ENCODE data around the gene SNRPD1. TPM values are rescaled to one million over a fixed set of nuclear protein-coding genes. Genes with fewer than 3 reads are reported as not detected.
A peak's percentile ranks its signal among the peaks of the same experiment; 100 is the strongest.
"Not testable (repeated sequence)": the region's sequence is repeated elsewhere in the genome, so short reads cannot be mapped to it uniquely, and the experiment has no call there.

Gene SNRPD1
- total and polyA plus RNA-seq, 2 experiments from 2014 or later, result 15.5 to 123 TPM

GRCh38 chr18:21604671-21605070 lies 7.4 kb upstream of the SNRPD1 start:
- 65% methylated on average over 2 of the region's 2 CpGs for WGBS (ENCODE audit: low lambda C conversion rate, missing lambda C conversion rate)
- Histone ChIP-seq H3K79me2 (peaks cover 1% of the 10 kb centered on the region), H3K36me3 (replicated peaks; ENCODE audit: insufficient read depth, low read depth) (no peaks in the 10 kb centered on the region), H3K9me3 (ENCODE audit: low read depth) (no peaks in the 10 kb centered on the region), H3K27me3 (no peaks in the 10 kb centered on the region), H3K27ac (peak overlapping the region; percentile 1), H3K4me3 (no peak overlapping the region), H3K9me2 (replicated peaks; ENCODE audit: insufficient read depth) (no peaks in the 10 kb centered on the region), H3K4me1 (ENCODE audit: insufficient read depth) (no peaks in the 10 kb centered on the region), H2AFZ (no peak overlapping the region), H4K20me1 (ENCODE audit: insufficient read depth, poor library complexity, severe bottlenecking) (no peaks in the 10 kb centered on the region), H3K4me2 (no peak overlapping the region)
- no peak for DNase-seq (ENCODE audit: low spot score)
- no peak for TF ChIP-seq EZH2 (IDR thresholded peaks at IDR 0.05; ENCODE audit: borderline replicate concordance)

- DNase-seq (ENCODE audit: low spot score), result no peak
- H3K4me2 ChIP-seq, result no peak overlapping the region
Observed at GRCh38 chr18:21605213-21605612, 6.9 kb upstream of the SNRPD1 start.

GRCh38 chr18:21611401-21612124 lies 551 bp upstream of the SNRPD1 start:
- H4K20me1 ChIP-seq (ENCODE audit: insufficient read depth, poor library complexity, severe bottlenecking); H3K27me3 ChIP-seq; H3K27ac ChIP-seq; H3K4me1 ChIP-seq (ENCODE audit: insufficient read depth); H3K4me3 ChIP-seq; DNase-seq (ENCODE audit: low spot score); H3K36me3 ChIP-seq (replicated peaks; ENCODE audit: insufficient read depth, low read depth); H3K9me2 ChIP-seq (replicated peaks; ENCODE audit: insufficient read depth); H3K9me3 ChIP-seq (ENCODE audit: low read depth): not testable (repeated sequence)
- 74% methylated on average over 30 of the region's 30 CpGs for WGBS (ENCODE audit: low lambda C conversion rate, missing lambda C conversion rate)
- Histone ChIP-seq H3K4me2 (peak overlapping the region; percentile 67), H3K79me2 (peaks cover 42% of the 10 kb centered on the region), H2AFZ (peak overlapping the region; percentile 76)

More at GRCh38 chr18:21605213-21605612, 6.9 kb upstream of the SNRPD1 start:
- H3K27me3 ChIP-seq, result no peaks in the 10 kb centered on the region
- H2AFZ ChIP-seq, result no peak overlapping the region
- TF ChIP-seq CTCF (IDR thresholded peaks at IDR 0.05; ENCODE audit: poor library complexity) (no peak), EZH2 (IDR thresholded peaks at IDR 0.05; ENCODE audit: borderline replicate concordance) (no peak), EZH2phosphoT487 (IDR thresholded peaks at IDR 0.05; ENCODE audit: low read depth, severe bottlenecking, unreplicated experiment) (no peak)
- no peaks in the 10 kb centered on the region for H3K36me3 ChIP-seq (replicated peaks; ENCODE audit: insufficient read depth, low read depth)
- no peaks in the 10 kb centered on the region for H3K9me2 ChIP-seq (replicated peaks; ENCODE audit: insufficient read depth)
- no peaks in the 10 kb centered on the region for H4K20me1 ChIP-seq (ENCODE audit: insufficient read depth, poor library complexity, severe bottlenecking)
- H3K4me1 ChIP-seq (ENCODE audit: insufficient read depth), result no peaks in the 10 kb centered on the region
- H3K4me3 ChIP-seq, result no peak overlapping the region
- H3K79me2 ChIP-seq, result no peaks in the 10 kb centered on the region
- H3K27ac ChIP-seq, result no peak overlapping the region
- H3K9me3 ChIP-seq (ENCODE audit: low read depth), result no peaks in the 10 kb centered on the region

GRCh38 chr18:21621640-21622039 lies 9.5 kb downstream of the SNRPD1 start:
- H3K27ac ChIP-seq; H3K4me3 ChIP-seq; H3K27me3 ChIP-seq; H3K9me3 ChIP-seq (ENCODE audit: low read depth); H3K4me1 ChIP-seq (ENCODE audit: insufficient read depth); H3K36me3 ChIP-seq (replicated peaks; ENCODE audit: insufficient read depth, low read depth); H2AFZ ChIP-seq; DNase-seq (ENCODE audit: low spot score); H3K4me2 ChIP-seq; H3K9me2 ChIP-seq (replicated peaks; ENCODE audit: insufficient read depth): not testable (repeated sequence)
- Histone ChIP-seq H4K20me1 (ENCODE audit: insufficient read depth, poor library complexity, severe bottlenecking) (peaks cover 15% of the 10 kb centered on the region), H3K79me2 (peaks cover 80% of the 10 kb centered on the region)
- WGBS (ENCODE audit: low lambda C conversion rate, missing lambda C conversion rate), result over 99% methylated on average over 9 of the region's 9 CpGs

GRCh38 chr18:21629089-21629832 lies 17.1 kb downstream of the SNRPD1 start:
- TF ChIP-seq EZH2 (IDR thresholded peaks at IDR 0.05; ENCODE audit: borderline replicate concordance), result no peak
- TF ChIP-seq CTCF (IDR thresholded peaks at IDR 0.05; ENCODE audit: poor library complexity), result no peak
- TF ChIP-seq EZH2phosphoT487 (IDR thresholded peaks at IDR 0.05; ENCODE audit: low read depth, severe bottlenecking, unreplicated experiment), result no peak
- H3K9me3 ChIP-seq (ENCODE audit: low read depth), result no peaks in the 10 kb centered on the region
- no peak overlapping the region for H2AFZ ChIP-seq
- H3K27ac ChIP-seq, result no peak overlapping the region
- H3K27me3 ChIP-seq, result no peaks in the 10 kb centered on the region
- WGBS (ENCODE audit: low lambda C conversion rate, missing lambda C conversion rate), result 97% methylated on average over 9 of the region's 9 CpGs
- H4K20me1 ChIP-seq (ENCODE audit: insufficient read depth, poor library complexity, severe bottlenecking), result no peaks in the 10 kb centered on the region
- H3K4me1 ChIP-seq (ENCODE audit: insufficient read depth), result no peaks in the 10 kb centered on the region
- peaks cover 13% of the 10 kb centered on the region for H3K79me2 ChIP-seq
- no peak overlapping the region for H3K4me2 ChIP-seq
- no peak overlapping the region for H3K4me3 ChIP-seq
- peaks cover 3% of the 10 kb centered on the region for H3K36me3 ChIP-seq (replicated peaks; ENCODE audit: insufficient read depth, low read depth)
- H3K9me2 ChIP-seq (replicated peaks; ENCODE audit: insufficient read depth), result no peaks in the 10 kb centered on the region
- DNase-seq (ENCODE audit: low spot score), result no peak

All from hepatocyte (in vitro differentiated cells).